Fibroblast of lung (primary cell): ENCODE results near the gene DHCR24. TPM values are rescaled to one million over a fixed set of nuclear protein-coding genes. Genes with fewer than 3 reads are reported as not detected.

Experiments used
- DNase-seq, 2 donors: peaks; one replicate each; pipeline versions ENCODE4 v3.0.0 to v3.0.0-alpha.2; 2010; ENCODE audit warnings: low read depth in 2 of 2
- H2AFZ ChIP-seq: 2 replicates; pipeline ENCODE4 v1.5.1; 2012; ENCODE audit warnings: low read length, control low read depth, inconsistent platforms
- H3K27ac ChIP-seq: 2 replicates; pipeline ENCODE4 v1.5.1; 2011; ENCODE audit warnings: low read length, control low read depth; ENCODE audit not compliant: insufficient read depth
- H3K27me3 ChIP-seq: 2 replicates; pipeline ENCODE4 v1.5.1; 2011; ENCODE audit warnings: mild to moderate bottlenecking, low read length; ENCODE audit not compliant: control insufficient read depth, insufficient read depth
- H3K36me3 ChIP-seq: 2 replicates; pipeline ENCODE4 v1.5.1; 2011; ENCODE audit warnings: low read length; ENCODE audit not compliant: control insufficient read depth, insufficient read depth
- H3K4me1 ChIP-seq: 2 replicates; pipeline ENCODE4 v1.5.1; 2011; ENCODE audit warnings: low read length; ENCODE audit not compliant: control insufficient read depth, insufficient read depth; ENCODE audit errors: extremely low read depth
- H3K4me2 ChIP-seq: 2 replicates; pipeline ENCODE4 v1.5.1; 2011; ENCODE audit warnings: low read length, control low read depth; ENCODE audit not compliant: insufficient read depth; ENCODE audit errors: extremely low read depth
- H3K4me3 ChIP-seq, 4 experiments: fragments of 200-600 bp in 1 of 4; sonication (generic) in 1 of 4; replicated peaks in 1 of 4; 2 replicates each; pipeline ENCODE4 v1.5.1; 2011 to 2016; ENCODE audit warnings: low read length in 4 of 4, low read depth in 3 of 4, mild to moderate bottlenecking in 3 of 4, control low read depth in 2 of 4, inconsistent platforms in 1 of 4, mixed read lengths in 1 of 4; ENCODE audit not compliant: insufficient read depth in 1 of 4; ENCODE audit errors: control extremely low read depth in 1 of 4
- H3K79me2 ChIP-seq: 2 replicates; pipeline ENCODE4 v1.5.1; 2012; ENCODE audit warnings: mild to moderate bottlenecking, low read length, inconsistent platforms; ENCODE audit not compliant: control insufficient read depth, insufficient read depth
- H3K9ac ChIP-seq: 2 replicates; pipeline ENCODE4 v1.5.1; 2011; ENCODE audit warnings: mild to moderate bottlenecking, low read length, control low read depth; ENCODE audit not compliant: insufficient read depth
- H3K9me3 ChIP-seq: 2 replicates; pipeline ENCODE4 v1.5.1; 2012; ENCODE audit warnings: low read depth, low read length; ENCODE audit not compliant: control insufficient read depth, insufficient read depth
- H4K20me1 ChIP-seq: 2 replicates; pipeline ENCODE4 v1.5.1; 2011; ENCODE audit warnings: low read length; ENCODE audit not compliant: control insufficient read depth, insufficient read depth; ENCODE audit errors: extremely low read depth
- CTCF ChIP-seq, 2 donors: IDR thresholded peaks in 1 of 2; conservative IDR thresholded peaks in 1 of 2; 1 replicate in 1 of 2; 2 replicates in 1 of 2; pipeline ENCODE4 v1.5.1; 2011 to 2012; ENCODE audit warnings: low read length in 2 of 2, control low read depth in 1 of 2, inconsistent platforms in 1 of 2, low read depth in 1 of 2, mild to moderate bottlenecking in 1 of 2
- EZH2 ChIP-seq: IDR thresholded peaks from 2 replicates; pipeline ENCODE4 v1.5.1; 2012; ENCODE audit warnings: low read length, control low read depth, mild to moderate bottlenecking; ENCODE audit errors: missing control alignments
- polyA plus RNA-seq, 2 donors: library from polyadenylated mRNA; depleted of rRNA in 1 of 2; stranded (reverse) in 1 of 2; unstranded in 1 of 2; fragments of >200 nt; gene quantifications; 2 replicates each; pipeline ENCODE4 v1.2.1, GENCODE V29; 2011 to 2012; ENCODE audit warnings: missing spikeins in 1 of 2
- total RNA-seq: library from RNA; depleted of rRNA; stranded (reverse); fragments of >200 nt; gene quantifications from 2 replicates; pipeline ENCODE4 v1.2.1, GENCODE V29; 2014

Gene DHCR24
- total and polyA plus RNA-seq, 2 donors (not counting 1 experiment from before 2014, with no cell fraction given) = 217 to 329 TPM

- no peak for DNase-seq
- Histone ChIP-seq H3K9me3 (no peaks in the 10 kb centered on the region), H3K4me1 (peaks cover 19% of the 10 kb centered on the region), H2AFZ (no peak overlapping the region), H3K4me3 (no peak overlapping the region), H3K79me2 (no peaks in the 10 kb centered on the region), H3K9ac (no peak overlapping the region), H3K4me2 (no peak overlapping the region), H3K27ac (peak overlapping the region; percentile 47), H3K36me3 (peaks cover 26% of the 10 kb centered on the region), H3K27me3 (no peaks in the 10 kb centered on the region), H4K20me1 (no peaks in the 10 kb centered on the region)
- TF ChIP-seq CTCF (conservative IDR thresholded peaks at IDR 0.05 in 1 of 2, IDR thresholded peaks at IDR 0.05 in 1 of 2; ENCODE audit: low read depth in 1 of 2, low read length in 2 of 2) (no peak), EZH2 (no peak)
These were observed 25.8 kb downstream of the DHCR24 start for GRCh38 chr1:54861070-54861761.

- Histone ChIP-seq H4K20me1 (no peaks in the 10 kb centered on the region), H3K27ac (no peak overlapping the region), H3K4me1 (peaks cover 21% of the 10 kb centered on the region), H3K9me3 (no peaks in the 10 kb centered on the region), H3K27me3 (no peaks in the 10 kb centered on the region), H3K4me3 (no peak overlapping the region), H3K4me2 (no peak overlapping the region), H3K79me2 (no peaks in the 10 kb centered on the region), H3K36me3 (peaks cover 21% of the 10 kb centered on the region), H3K9ac (no peak overlapping the region), H2AFZ (no peak overlapping the region)
- DNase-seq = peak in 1 of 2 donors; percentile 60
- TF ChIP-seq CTCF (conservative IDR thresholded peaks at IDR 0.05 in 1 of 2, IDR thresholded peaks at IDR 0.05 in 1 of 2; ENCODE audit: low read depth in 1 of 2, low read length in 2 of 2) (no peak), EZH2 (no peak)
These were observed 27.1 kb downstream of the DHCR24 start for GRCh38 chr1:54859700-54860391.

GRCh38 chr1:54857746-54858561 is 29.0 kb downstream of the DHCR24 start:
- Histone ChIP-seq H2AFZ (no peak overlapping the region), H3K36me3 (peaks cover 22% of the 10 kb centered on the region), H3K4me2 (no peak overlapping the region), H3K27me3 (no peaks in the 10 kb centered on the region), H3K4me3 (no peak overlapping the region), H3K4me1 (peaks cover 21% of the 10 kb centered on the region), H3K79me2 (no peaks in the 10 kb centered on the region), H4K20me1 (no peaks in the 10 kb centered on the region), H3K27ac (no peak overlapping the region), H3K9ac (no peak overlapping the region), H3K9me3 (no peaks in the 10 kb centered on the region)
- no peak for TF ChIP-seq EZH2
- TF ChIP-seq CTCF (conservative IDR thresholded peaks at IDR 0.05 in 1 of 2, IDR thresholded peaks at IDR 0.05 in 1 of 2; ENCODE audit: low read depth in 1 of 2, low read length in 2 of 2) = no peak
- DNase-seq = peak; percentile 81 to 90
